K562 (cell line): ENCODE data around the gene ZC3HAV1L. TPM values are rescaled to one million over a fixed set of nuclear protein-coding genes. Genes with fewer than 3 reads are reported as not detected.
A peak's percentile ranks its signal among the peaks of the same experiment; 100 is the strongest.

Experiments used
- ATAC-seq: fragments of 200-7000 bp; cut with Tn5 transposase; 3 replicates; pipeline ENCODE4 v1.9.1; 2020; ENCODE audit warnings: moderate library complexity
- BruUV-seq: library from RNA; stranded (reverse); fragments of 400-500 nt; replicated peaks from 2 replicates; lab custom pipeline; 2021; lab: Mats Ljungman, UMichigan
- CTCF ChIA-PET: fragments of 300-600 bp; formaldehyde crosslinking; extraction: SDS; loops from one replicate; lab custom pipeline; 2021; ENCODE audit warnings: low intra/inter-chr PET ratio; lab: Yijun Ruan, JAX
- POLR2A ChIA-PET: fragments of 300-600, 350-650 bp; sonication (Branson Sonifier 250); formaldehyde crosslinking; extraction: SDS; loops from one replicate; lab custom pipeline; 2021; ENCODE audit warnings: antibody characterized with exemption, inconsistent platforms; lab: Yijun Ruan, JAX
- DNase-seq, 4 experiments: peaks; one replicate each; pipeline versions ENCODE4 v3.0.0 to v3.0.0-alpha.2; 2011 to 2018; ENCODE audit warnings: low spot score in 3 of 4, mixed read lengths in 3 of 4; ENCODE audit errors: extremely low read depth in 1 of 4
- FAIRE-seq: peaks from 2 replicates; lab custom pipeline; 2011; peaks lifted over from hg19 to GRCh38; lab: Jason Lieb, UNC
- H2AFZ ChIP-seq: 2 replicates; pipeline ENCODE4 v1.6.0; 2011; ENCODE audit warnings: low read depth, low read length, control low read depth, inconsistent platforms
- H3K27ac ChIP-seq: fragments of 200-600 bp; 3 replicates; pipeline ENCODE4 v1.8.0; 2011; ENCODE audit warnings: low read depth, mild to moderate bottlenecking, control low read depth, inconsistent platforms, low read length, moderate library complexity, mixed read lengths; ENCODE audit errors: extremely low read depth
- H3K27me3 ChIP-seq, 2 experiments: fragments of 300-600 bp in 1 of 2; 2 replicates in 1 of 2; 3 replicates in 1 of 2; pipeline versions ENCODE4 v1.6.0 to v1.8.0; 2011; ENCODE audit warnings: inconsistent platforms in 2 of 2, low read length in 2 of 2, mild to moderate bottlenecking in 1 of 2, mixed read lengths in 1 of 2, moderate library complexity in 1 of 2; ENCODE audit not compliant: control insufficient read depth in 2 of 2, insufficient read depth in 2 of 2
- H3K36me3 ChIP-seq: fragments of 300-600 bp; 3 replicates; pipeline ENCODE4 v1.8.0; 2011; ENCODE audit warnings: mild to moderate bottlenecking, low read length, inconsistent platforms; ENCODE audit not compliant: control insufficient read depth, insufficient read depth
- H3K4me1 ChIP-seq, 2 experiments: fragments of 200-600 bp in 1 of 2; replicated peaks in 1 of 2; 2 replicates in 1 of 2; 3 replicates in 1 of 2; pipeline versions ENCODE4 v1.5.1 to v1.8.0; 2011; ENCODE audit warnings: inconsistent platforms in 2 of 2, low read length in 2 of 2, mild to moderate bottlenecking in 1 of 2, mixed read lengths in 1 of 2, moderate library complexity in 1 of 2; ENCODE audit not compliant: control insufficient read depth in 2 of 2, insufficient read depth in 2 of 2
- H3K4me2 ChIP-seq: 2 replicates; pipeline ENCODE4 v1.6.1; 2011; ENCODE audit warnings: low read length, control low read depth, inconsistent platforms, mixed read lengths; ENCODE audit not compliant: insufficient read depth
- H3K4me3 ChIP-seq: fragments of 200-600 bp; sonication (generic), shearing (Covaris generic); 2 replicates; pipeline ENCODE4 v1.5.1; 2016; ENCODE audit warnings: control low read depth, inconsistent platforms
- H3K79me2 ChIP-seq: fragments of 200-600 bp; 3 replicates; pipeline ENCODE4 v1.8.0; 2011; ENCODE audit warnings: low read length, inconsistent platforms; ENCODE audit not compliant: control insufficient read depth, insufficient read depth
- H3K9ac ChIP-seq, 2 experiments: 2 replicates each; pipeline versions ENCODE4 v1.6.0 to v1.6.1; 2011; ENCODE audit warnings: low read depth in 2 of 2, low read length in 2 of 2, control low read depth in 1 of 2, inconsistent platforms in 1 of 2, mild to moderate bottlenecking in 1 of 2, mixed read lengths in 1 of 2; ENCODE audit not compliant: insufficient read depth in 1 of 2
- H3K9me1 ChIP-seq: one replicate; pipeline ENCODE4 v1.6.0; 2011; ENCODE audit warnings: inconsistent platforms, mild to moderate bottlenecking, low read length, moderate library complexity; ENCODE audit not compliant: control insufficient read depth, insufficient read depth
- H3K9me3 ChIP-seq: replicated peaks from 2 replicates; pipeline ENCODE4 v1.5.1; 2011; ENCODE audit warnings: low read depth, low read length, inconsistent platforms; ENCODE audit not compliant: control insufficient read depth, insufficient read depth
- H4K20me1 ChIP-seq: replicated peaks from 2 replicates; pipeline ENCODE4 v1.6.1; 2011; ENCODE audit warnings: low read length, inconsistent platforms, mixed read lengths; ENCODE audit not compliant: control insufficient read depth, insufficient read depth
- EGR1 ChIP-seq: fragments of 450-650 bp; conservative IDR thresholded peaks from 2 replicates; pipeline ENCODE4 v1.6.1; 2017; ENCODE audit warnings: mild to moderate bottlenecking
- EP300 ChIP-seq: IDR thresholded peaks from 2 replicates; pipeline ENCODE4 v1.6.1; 2012; ENCODE audit warnings: low read length, improper control_type of control experiment
- NCOA4 ChIP-seq: fragments of 450-650 bp; IDR thresholded peaks from 2 replicates; pipeline ENCODE4 v1.6.1; 2018; ENCODE audit warnings: mild to moderate bottlenecking; ENCODE audit not compliant: partially characterized antibody
- NFIC ChIP-seq: fragments of 450-650 bp; IDR thresholded peaks from 2 replicates; pipeline ENCODE4 v1.6.1; 2017; ENCODE audit warnings: mild to moderate bottlenecking, inconsistent platforms
- PATZ1 ChIP-seq: fragments of 250-450 bp; sonication (Bioruptor Pico); IDR thresholded peaks from 2 replicates; pipeline ENCODE4 v1.5.0; 2020; ENCODE audit warnings: mild to moderate bottlenecking, borderline replicate concordance
- THRAP3 ChIP-seq: fragments of 450-650 bp; IDR thresholded peaks from 2 replicates; pipeline ENCODE4 v1.6.1; 2016; ENCODE audit warnings: mild to moderate bottlenecking, inconsistent platforms, borderline replicate concordance
- ZBTB7A ChIP-seq: IDR thresholded peaks from 2 replicates; pipeline ENCODE4 v1.6.1; 2011; ENCODE audit warnings: low read depth, mild to moderate bottlenecking, low read length, moderate library complexity, borderline replicate concordance; ENCODE audit not compliant: control insufficient read depth
- WGBS: fragments of 100-300 bp; shearing (Covaris generic); methylation state at CpG from one replicate; pipeline ENCODE4 v1.1.6; 2016; ENCODE audit warnings: low coverage, mixed read lengths; ENCODE audit not compliant: insufficient coverage; ENCODE audit errors: missing lambda C conversion rate; 5-methylcytosine and 5-hydroxymethylcytosine counted together
- in situ Hi-C: fragments of 300-500 bp; cut with MboI; formaldehyde crosslinking; loops from 4 replicates; pipeline ENCODE4 v1.15.0; 2018; ENCODE audit warnings: inconsistent platforms, mixed read lengths
- intact Hi-C: fragments of 100-400 bp; cut with micrococcal nuclease; formaldehyde crosslinking; loops from 2 replicates; pipeline ENCODE4 v1.14.2; 2022
- polyA plus RNA-seq, 8 experiments: library from polyadenylated mRNA; depleted of rRNA in 4 of 8; stranded (reverse) in 5 of 8; unstranded in 3 of 8; fragments of >200 nt; fragmentation: Nextera tagmentation in 2 of 8; fragmentation: Illumina TruSeq in 1 of 8; extraction: Ambion mirVana in 2 of 8; extraction: Trizol in 1 of 8; gene quantifications; 2 replicates each; pipeline versions ENCODE4 v1.2.1 to v1.2.3, GENCODE V29; 2011 to 2014; ENCODE audit warnings: inconsistent platforms in 1 of 8, missing spikeins in 1 of 8
- total RNA-seq, 7 experiments: library from RNA; depleted of rRNA in 6 of 7; stranded (reverse); fragments of >200 nt in 6 of 7; fragmentation: Illumina TruSeq in 2 of 7; extraction: Trizol in 2 of 7; gene quantifications; 2 replicates each; pipeline versions ENCODE4 v1.2.1 to v1.2.3, GENCODE V29; 2011 to 2021; ENCODE audit warnings: low replicate concordance in 1 of 7

ZC3HAV1L gene
- total and polyA plus RNA-seq, 9 of the 15 experiments (the other 6 are each of a cell fraction or from before 2014, with no cell fraction given), result not detected

- Histone ChIP-seq H3K27me3 (peaks cover 0 to 3% of the 10 kb centered on the region in 2 experiments; a peak in 1 of 5 replicates), H3K4me3 (no peak overlapping the region), H3K79me2 (no peaks in the 10 kb centered on the region), H3K36me3 (no peaks in the 10 kb centered on the region), H3K9ac (no peak overlapping the region), H4K20me1 (no peaks in the 10 kb centered on the region), H3K27ac (no peak overlapping the region), H3K4me1 (peaks cover 12 to 16% of the 10 kb centered on the region in 2 experiments; a peak in 4 of 5 replicates), H3K9me1 (no peaks in the 10 kb centered on the region), H2AFZ (no peak overlapping the region), H3K4me2 (no peak overlapping the region), H3K9me3 (no peaks in the 10 kb centered on the region)
- intact Hi-C loops (no loop called here), in situ Hi-C loops (no loop called here)
- no TSS peak for BruUV-seq
- no peak for FAIRE-seq
- WGBS, result 4% methylated on average over 3 of the region's 3 CpGs
- ChIA-PET POLR2A (no interaction called here), CTCF (no interaction called here)
- TF ChIP-seq THRAP3 (no peak), NFIC (peak; percentile 69), NCOA4 (no peak), ZBTB7A (no peak), EP300 (no peak)
- DNase-seq, result no peak
- ATAC-seq, result no peak
These were observed 1.1 kb upstream of the ZC3HAV1L start for GRCh38 chr7:139036901-139037300.

- Histone ChIP-seq H3K4me3 (no peak overlapping the region), H4K20me1 (no peaks in the 10 kb centered on the region), H2AFZ (no peak overlapping the region), H3K9me3 (no peaks in the 10 kb centered on the region), H3K27me3 (peaks cover 0 to 3% of the 10 kb centered on the region in 2 experiments; a peak in 1 of 5 replicates), H3K9ac (no peak overlapping the region), H3K79me2 (no peaks in the 10 kb centered on the region), H3K36me3 (no peaks in the 10 kb centered on the region), H3K27ac (no peak overlapping the region), H3K4me2 (no peak overlapping the region), H3K4me1 (peaks cover 5 to 19% of the 10 kb centered on the region in 2 experiments; a peak in 4 of 5 replicates), H3K9me1 (no peaks in the 10 kb centered on the region)
- intact Hi-C loops, result no loop called here
- no TSS peak for BruUV-seq
- ChIA-PET POLR2A (interaction anchor here (0.6 to 0.9 kb wide), 2 partner anchors 9 to 16 kb away, joined by 3 read pairs; no protein-coding TSS in a partner anchor), CTCF (no interaction called here)
- 48% methylated on average over 40 of the region's 47 CpGs for WGBS
- FAIRE-seq (no peak), DNase-seq (peak in 1 of 4 experiments; percentile 25), ATAC-seq (no peak)
- peak; percentile 27; the same call in 1 of the 2 replicates for TF ChIP-seq EGR1
- no peak for TF ChIP-seq PATZ1 (CRISPR knock-in tag)
- in situ Hi-C loops, result no loop called here
These were observed 822 bp downstream of the ZC3HAV1L start for GRCh38 chr7:139034855-139035585.
